Activated naive CD8-positive, alpha-beta T cell treated with anti-CD3 and anti-CD28 coated beads, Interleukin-2, amount 50 U/mL, for 16 hours (primary cell): Measurements from ENCODE around the gene ANKS1B.
"Not testable (repeated sequence)": the region's sequence is repeated elsewhere in the genome, so short reads cannot be mapped to it uniquely, and the experiment has no call there.

Source experiments
- DNase-seq: peaks from one replicate; pipeline ENCODE4 v3.0.0-alpha.2; 2020; ENCODE audit warnings: low read depth, low spot score

Gene ANKS1B

GRCh38 chr12:99598785-99599184 is 386.0 kb downstream of the ANKS1B start:
- DNase-seq: no peak

DNA sequence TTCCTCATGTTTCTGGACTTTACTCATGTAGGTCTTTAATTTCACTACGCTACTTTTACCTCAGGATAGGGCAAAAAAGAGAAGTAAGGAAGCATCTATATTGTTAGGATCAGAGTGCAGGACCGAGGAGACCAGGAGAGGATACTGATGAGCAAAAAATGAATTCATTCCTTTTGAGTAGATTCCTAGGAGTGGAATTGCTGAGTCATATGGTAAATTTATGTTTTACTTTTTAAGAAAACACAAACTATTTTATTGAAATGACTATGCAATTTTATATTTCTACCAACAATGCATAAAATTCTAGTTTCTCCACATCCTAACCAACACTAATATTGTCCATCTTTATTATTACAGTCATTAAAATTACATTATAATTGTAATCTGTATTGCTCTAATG is 388.0 kb downstream of the ANKS1B start:
- DNase-seq: no peak

DNA sequence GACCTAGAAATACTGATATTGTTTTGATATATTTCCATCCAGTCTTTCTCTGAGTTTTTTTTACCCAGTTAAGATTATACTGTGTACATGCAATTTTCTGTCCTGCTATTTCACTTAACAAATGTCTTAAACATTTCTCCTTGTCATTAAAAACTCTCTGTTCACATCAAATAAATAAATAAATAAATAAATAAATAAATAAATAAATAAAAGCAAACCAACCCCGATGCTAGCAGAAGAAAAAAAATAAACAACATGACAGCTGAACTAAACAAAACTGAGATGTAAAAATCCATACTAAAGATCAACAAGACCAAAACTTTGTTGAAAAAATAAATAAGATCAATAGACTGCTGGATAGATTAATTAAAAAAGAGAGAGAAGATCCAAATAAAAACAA is 407.6 kb downstream of the ANKS1B start:
- not testable (repeated sequence) for DNase-seq

DNA sequence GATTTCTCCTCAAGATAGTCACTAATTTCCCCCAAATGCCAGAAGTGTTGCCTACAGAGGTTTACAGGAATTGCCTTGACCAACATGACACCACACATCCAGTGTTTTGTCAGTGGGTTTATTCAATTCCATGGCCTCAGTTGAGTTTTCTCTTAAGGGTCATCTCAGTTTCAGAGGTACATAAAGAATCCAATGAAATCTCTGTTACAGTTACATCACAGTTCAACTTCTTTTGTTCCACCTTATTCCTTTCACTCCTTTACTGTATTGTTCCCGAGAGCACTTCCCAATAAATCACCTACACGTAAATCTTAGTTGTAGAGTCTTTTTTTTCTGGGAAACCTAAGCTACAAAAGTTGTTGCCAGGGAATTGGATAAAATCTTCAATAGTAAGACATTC is 410.8 kb downstream of the ANKS1B start:
- no peak for DNase-seq

DNA sequence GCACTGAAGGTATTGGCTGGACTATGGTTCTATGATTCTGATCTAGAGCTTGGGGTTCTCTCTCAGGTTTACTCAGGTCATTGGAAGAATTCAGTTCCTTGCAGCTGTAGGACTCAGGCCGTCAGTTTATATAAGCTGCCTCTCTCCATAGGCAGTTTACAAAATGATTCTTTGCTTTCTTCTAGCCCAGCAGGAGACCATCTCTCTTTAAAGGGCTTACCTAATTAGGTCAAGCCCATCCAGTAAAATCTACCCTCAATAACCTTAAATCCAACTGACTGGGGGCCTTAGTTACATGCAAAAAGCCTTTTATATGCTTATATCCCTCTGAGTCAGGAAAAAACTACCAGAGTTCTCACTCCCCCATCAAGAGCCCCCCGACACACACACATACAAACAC is 417.7 kb downstream of the ANKS1B start:
- no peak for DNase-seq

DNA sequence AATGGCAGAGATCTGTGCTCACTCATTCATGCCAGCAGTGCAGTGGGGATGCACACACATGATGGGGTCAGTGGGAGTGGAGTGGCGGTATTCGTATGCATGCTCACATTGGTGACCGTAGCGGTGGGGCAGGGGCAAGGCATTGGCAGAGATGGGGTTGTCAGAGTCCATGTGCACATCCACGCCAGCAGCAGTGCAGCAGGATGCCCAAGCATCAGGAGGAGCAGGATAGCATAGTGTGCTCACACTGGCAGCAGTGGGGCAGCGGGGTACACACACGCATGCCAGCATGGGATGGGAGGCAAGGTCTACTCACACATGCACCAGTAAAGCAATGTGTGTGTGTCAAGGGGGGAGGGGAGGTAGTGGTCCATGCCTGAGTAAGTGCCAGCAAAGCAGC is 426.6 kb downstream of the ANKS1B start:
- no peak for DNase-seq

DNA sequence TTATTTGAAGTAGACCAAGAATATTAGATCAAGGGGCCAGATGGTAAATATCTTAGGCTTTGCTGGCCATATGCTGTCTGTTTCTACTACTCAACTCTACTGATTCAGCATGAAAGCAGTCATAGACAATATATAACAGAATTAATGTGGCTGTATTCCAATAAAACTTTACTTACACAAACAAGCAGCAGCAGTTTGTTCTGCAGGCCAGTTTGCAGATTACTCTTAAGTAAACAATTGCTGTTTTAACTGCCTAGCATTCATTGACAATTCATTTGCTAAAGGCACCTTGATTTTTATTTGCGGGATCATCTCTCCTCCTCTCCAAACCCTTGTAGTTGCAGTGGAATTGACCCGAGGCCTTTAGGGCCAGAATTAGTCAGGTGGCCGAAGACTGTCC is 431.3 kb downstream of the ANKS1B start:
- no peak for DNase-seq

- no peak for DNase-seq
Observed at GRCh38 chr12:99552022-99552421, 432.7 kb downstream of the ANKS1B start.

GRCh38 chr12:99549651-99550050 is 435.1 kb downstream of the ANKS1B start:
- DNase-seq: no peak

DNA sequence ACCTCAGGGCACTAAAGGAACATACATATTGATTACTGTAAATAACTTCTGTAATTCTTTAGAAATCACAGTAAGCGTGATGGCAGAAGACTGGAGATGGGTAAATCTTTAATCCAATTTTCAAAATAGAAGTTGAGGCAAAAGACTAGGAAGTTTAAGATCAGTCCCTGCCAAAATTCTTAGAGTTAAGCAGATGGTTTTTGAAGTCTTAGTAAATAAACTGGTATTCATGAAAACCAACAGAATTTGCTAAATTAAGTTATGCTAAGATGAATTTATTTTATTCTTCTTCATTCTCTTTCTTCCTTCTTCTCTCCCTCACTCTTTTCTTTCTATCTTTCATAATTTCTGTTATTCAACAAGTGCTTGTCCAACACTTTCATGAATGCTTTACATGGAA is 435.5 kb downstream of the ANKS1B start:
- DNase-seq: no peak

GRCh38 chr12:99544457-99544856 is 440.3 kb downstream of the ANKS1B start:
- DNase-seq: no peak

DNA sequence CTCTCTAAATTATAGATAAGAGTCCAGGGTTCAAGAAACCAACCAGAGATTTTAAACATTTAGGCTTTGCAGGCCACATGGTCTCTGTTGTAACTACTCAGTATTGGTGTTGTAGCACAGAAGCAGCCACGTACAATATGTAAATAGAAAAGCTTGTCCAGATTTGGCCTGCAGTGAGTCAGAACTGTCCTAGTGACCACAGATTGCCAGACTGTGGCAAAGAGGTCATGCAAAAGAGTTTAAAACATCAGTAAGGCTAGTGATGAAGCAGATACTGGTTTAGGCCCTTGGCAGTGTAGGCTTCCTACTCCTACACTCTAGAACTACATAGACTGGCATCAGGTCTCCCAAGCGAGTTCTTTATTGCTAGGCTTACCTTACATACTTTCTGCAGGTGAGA is 454.8 kb downstream of the ANKS1B start:
- DNase-seq: no peak

DNA sequence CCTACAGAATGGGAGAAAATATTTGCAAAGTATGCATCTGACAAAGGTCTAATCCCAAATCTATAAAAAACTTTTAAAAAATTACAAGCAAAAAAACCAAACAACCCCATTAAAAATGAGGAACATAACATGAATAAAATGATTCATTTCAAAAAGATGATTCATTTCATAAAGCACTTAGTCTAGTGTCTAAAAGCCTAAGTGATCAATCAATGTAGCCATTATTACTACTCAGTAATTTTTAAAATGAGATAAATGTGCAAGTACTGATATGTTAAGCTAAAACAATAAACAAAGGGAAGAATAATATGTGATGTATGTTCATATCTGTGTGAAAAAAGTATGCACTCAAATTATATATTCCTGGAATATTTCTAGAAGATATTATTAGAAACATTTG is 456.3 kb downstream of the ANKS1B start:
- DNase-seq: no peak

GRCh38 chr12:99523853-99524252 is 460.9 kb downstream of the ANKS1B start:
- DNase-seq: no peak

- DNase-seq: no peak
Observed at GRCh38 chr12:99522456-99522855, 462.3 kb downstream of the ANKS1B start.

- DNase-seq: no peak
Observed at GRCh38 chr12:99521664-99522063, 463.1 kb downstream of the ANKS1B start.

- no peak for DNase-seq
Observed at GRCh38 chr12:99513066-99513465, 471.7 kb downstream of the ANKS1B start.

DNA sequence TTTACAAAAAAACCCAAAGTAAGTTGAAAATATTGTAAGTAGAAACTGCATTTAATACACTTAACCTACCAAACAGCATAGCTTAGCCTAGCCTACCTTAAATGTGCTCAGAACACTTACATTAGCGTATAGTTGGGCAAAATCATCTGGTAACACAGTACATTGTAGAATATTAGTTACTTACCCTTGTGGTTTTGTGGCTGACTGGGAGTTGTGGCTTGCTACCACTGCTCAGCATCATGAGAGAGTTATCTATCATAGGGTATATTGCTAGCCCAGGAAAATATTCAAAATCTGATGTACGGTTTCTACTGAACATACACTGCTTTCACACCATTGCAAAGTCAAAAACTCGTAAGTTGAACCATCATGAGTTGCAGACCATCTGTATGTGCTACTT is 478.9 kb downstream of the ANKS1B start:
- no peak for DNase-seq

DNA sequence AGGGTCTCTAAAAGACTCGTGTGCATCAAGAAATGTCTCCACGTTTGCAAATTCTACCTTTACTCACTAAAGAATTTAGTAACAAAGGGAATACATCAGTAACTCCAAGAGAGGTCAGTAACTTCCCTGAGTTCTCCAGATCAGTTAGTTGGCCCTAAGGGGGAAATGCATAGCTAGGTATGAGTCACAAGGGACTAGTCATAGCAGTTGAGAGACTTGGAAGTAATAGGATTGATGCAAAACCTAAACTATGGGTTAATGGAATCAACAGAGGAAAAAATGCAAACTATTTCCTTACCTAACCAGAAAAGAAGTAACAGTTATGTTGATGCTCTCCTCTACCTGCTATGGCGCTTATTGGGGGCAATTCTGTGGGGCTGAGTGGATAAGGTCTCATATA is 486.0 kb downstream of the ANKS1B start:
- DNase-seq: no peak

DNA sequence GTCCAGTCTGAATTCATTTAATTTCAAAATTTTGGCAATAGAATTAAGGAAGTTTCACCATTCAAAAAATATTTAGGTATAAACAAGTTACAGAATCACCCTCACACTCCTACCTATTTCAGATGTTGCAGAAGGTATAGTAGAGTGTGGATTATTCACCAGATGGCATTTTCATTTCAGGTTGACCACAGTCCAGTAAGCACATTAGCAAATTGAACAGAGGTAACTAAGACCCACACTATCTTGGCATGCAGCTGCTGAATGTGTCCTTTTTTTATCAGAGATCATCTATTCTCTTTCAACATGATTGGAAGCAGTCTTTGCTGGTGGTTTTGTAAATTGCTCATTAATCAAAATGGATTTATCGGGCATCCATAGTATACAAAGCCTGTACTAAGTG is 488.9 kb downstream of the ANKS1B start:
- no peak for DNase-seq

GRCh38 chr12:99493197-99493596 is 491.5 kb downstream of the ANKS1B start:
- DNase-seq: no peak

- DNase-seq: no peak
Observed at GRCh38 chr12:99486277-99486676, 498.5 kb downstream of the ANKS1B start.

GRCh38 chr12:99479149-99479548 is 505.6 kb downstream of the ANKS1B start:
- DNase-seq: no peak

- no peak for DNase-seq
Observed at GRCh38 chr12:99476956-99477355, 507.8 kb downstream of the ANKS1B start.
